Chondrocyte (in vitro differentiated cells): ENCODE data around the gene CERCAM. TPM values are rescaled to one million over a fixed set of nuclear protein-coding genes. Genes with fewer than 3 reads are reported as not detected.

Experiments
- DNase-seq: peaks from one replicate; pipeline ENCODE4 v3.0.0; 2021; ENCODE audit warnings: mixed read lengths, low spot score
- H3K27ac Mint-ChIP-seq: one replicate; pipeline ENCODE4 v1.8.0; 2021; ENCODE audit warnings: mild to moderate bottlenecking, moderate library complexity, mixed read lengths; ENCODE audit not compliant: unreplicated experiment
- H3K27me3 Mint-ChIP-seq: 2 replicates; pipeline ENCODE4 v1.8.0; 2021; ENCODE audit warnings: low read depth, mixed read lengths
- H3K36me3 Mint-ChIP-seq: 2 replicates; pipeline ENCODE4 v1.8.0; 2021; ENCODE audit warnings: low read depth, mixed read lengths
- H3K4me1 Mint-ChIP-seq: 2 replicates; pipeline ENCODE4 v1.8.0; 2021; ENCODE audit warnings: low read depth, mild to moderate bottlenecking, mixed read lengths
- H3K4me3 Mint-ChIP-seq: one replicate; pipeline ENCODE4 v1.8.0; 2021; ENCODE audit warnings: mild to moderate bottlenecking, moderate library complexity, mixed read lengths; ENCODE audit not compliant: unreplicated experiment
- H3K9me3 Mint-ChIP-seq: 2 replicates; pipeline ENCODE4 v1.8.0; 2021; ENCODE audit warnings: low read depth, mixed read lengths
- CTCF ChIP-seq: fragments of 200-600 bp; sonication (generic); IDR thresholded peaks from 2 replicates; pipeline ENCODE4 v1.5.0; 2021; ENCODE audit warnings: antibody characterized with exemption, mild to moderate bottlenecking, moderate library complexity
- long read RNA-seq: library from polyadenylated mRNA; stranded (forward); transcript quantifications from one replicate; pipeline ENCODE4 v2.0.0, GENCODE V29; 2021
- total RNA-seq: library from RNA; stranded (reverse); gene quantifications from 3 replicates; pipeline ENCODE4 v1.2.1, GENCODE V29; 2021

CERCAM gene, protein sequence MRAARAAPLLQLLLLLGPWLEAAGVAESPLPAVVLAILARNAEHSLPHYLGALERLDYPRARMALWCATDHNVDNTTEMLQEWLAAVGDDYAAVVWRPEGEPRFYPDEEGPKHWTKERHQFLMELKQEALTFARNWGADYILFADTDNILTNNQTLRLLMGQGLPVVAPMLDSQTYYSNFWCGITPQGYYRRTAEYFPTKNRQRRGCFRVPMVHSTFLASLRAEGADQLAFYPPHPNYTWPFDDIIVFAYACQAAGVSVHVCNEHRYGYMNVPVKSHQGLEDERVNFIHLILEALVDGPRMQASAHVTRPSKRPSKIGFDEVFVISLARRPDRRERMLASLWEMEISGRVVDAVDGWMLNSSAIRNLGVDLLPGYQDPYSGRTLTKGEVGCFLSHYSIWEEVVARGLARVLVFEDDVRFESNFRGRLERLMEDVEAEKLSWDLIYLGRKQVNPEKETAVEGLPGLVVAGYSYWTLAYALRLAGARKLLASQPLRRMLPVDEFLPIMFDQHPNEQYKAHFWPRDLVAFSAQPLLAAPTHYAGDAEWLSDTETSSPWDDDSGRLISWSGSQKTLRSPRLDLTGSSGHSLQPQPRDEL
- 217 to 282 TPM (median 280 TPM) in 3 replicates for total RNA-seq
- long read RNA-seq, transcript CERCAM-201 (13 exons, 2,685 nt): major isoform, 622 of 744 reads
- long read RNA-seq, partial matches to known transcripts: 75 of 744 reads
- long read RNA-seq, other reads (novel, unspliced or antisense): 47 of 744 reads

DNA sequence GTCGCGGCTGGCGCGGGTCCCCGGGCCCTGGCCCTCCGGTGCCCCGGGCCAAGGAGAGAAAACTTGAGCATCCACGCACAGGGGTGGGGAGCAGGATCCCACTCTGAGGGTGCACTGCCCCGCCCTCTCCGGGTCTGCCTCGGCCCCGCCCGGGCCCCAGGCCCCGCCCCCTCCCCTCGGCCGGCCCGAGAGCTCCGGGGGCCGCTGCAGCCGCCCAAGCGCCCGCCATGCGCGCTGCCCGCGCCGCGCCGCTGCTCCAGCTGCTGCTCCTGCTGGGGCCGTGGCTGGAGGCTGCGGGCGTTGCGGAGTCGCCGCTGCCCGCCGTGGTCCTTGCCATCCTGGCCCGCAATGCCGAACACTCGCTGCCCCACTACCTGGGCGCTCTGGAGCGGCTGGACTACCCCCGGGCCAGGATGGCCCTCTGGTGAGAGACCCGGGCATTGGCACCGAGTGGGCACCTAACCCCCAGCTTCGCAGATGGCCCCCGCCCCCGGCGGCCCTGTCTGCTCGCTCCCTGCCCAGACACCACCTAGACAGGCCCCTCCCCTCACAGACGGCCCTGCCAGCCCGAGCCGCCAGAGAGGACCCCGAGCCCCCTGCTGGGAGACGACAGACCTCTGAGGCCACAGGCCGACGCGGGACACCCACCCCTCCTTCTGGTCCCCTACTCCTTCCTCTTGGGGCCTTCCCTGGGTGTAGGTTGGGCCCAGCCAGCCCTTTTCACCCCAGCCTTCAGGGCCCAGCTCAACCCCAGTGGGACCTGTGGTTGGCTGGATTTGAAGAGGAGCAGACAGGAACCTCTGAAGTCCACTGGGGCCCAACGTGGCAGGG, at the start of gene CERCAM:
CERCAM (plus strand) TSS at position 207 of the 831 bp plus-strand sequence; CDS start at position 228, 21 bp downstream.
- peaks cover 9% of the 10 kb centered on the region for H3K27me3 Mint-ChIP-seq
- H3K4me1 Mint-ChIP-seq: peaks cover 27% of the 10 kb centered on the region
- H3K36me3 Mint-ChIP-seq: peaks cover 3% of the 10 kb centered on the region
- no peaks in the 10 kb centered on the region for H3K9me3 Mint-ChIP-seq
- DNase-seq: no peak
- peak within 1 kb of the TSS; percentile 82 for H3K4me3 Mint-ChIP-seq
- peak within 1 kb of the TSS; percentile 78 for H3K27ac Mint-ChIP-seq
- TF ChIP-seq CTCF: no peak

GRCh38 chr9:128371630-128372117, 49.0 kb upstream of the CERCAM start:
- TF ChIP-seq CTCF: no peak
- no peak for DNase-seq
- Mint-ChIP-seq H3K4me1 (peaks cover 39% of the 10 kb centered on the region), H3K9me3 (no peaks in the 10 kb centered on the region), H3K36me3 (peaks cover 6% of the 10 kb centered on the region), H3K27me3 (no peaks in the 10 kb centered on the region), H3K27ac (peak overlapping the region; percentile 100), H3K4me3 (peak overlapping the region; percentile 99)

DNA sequence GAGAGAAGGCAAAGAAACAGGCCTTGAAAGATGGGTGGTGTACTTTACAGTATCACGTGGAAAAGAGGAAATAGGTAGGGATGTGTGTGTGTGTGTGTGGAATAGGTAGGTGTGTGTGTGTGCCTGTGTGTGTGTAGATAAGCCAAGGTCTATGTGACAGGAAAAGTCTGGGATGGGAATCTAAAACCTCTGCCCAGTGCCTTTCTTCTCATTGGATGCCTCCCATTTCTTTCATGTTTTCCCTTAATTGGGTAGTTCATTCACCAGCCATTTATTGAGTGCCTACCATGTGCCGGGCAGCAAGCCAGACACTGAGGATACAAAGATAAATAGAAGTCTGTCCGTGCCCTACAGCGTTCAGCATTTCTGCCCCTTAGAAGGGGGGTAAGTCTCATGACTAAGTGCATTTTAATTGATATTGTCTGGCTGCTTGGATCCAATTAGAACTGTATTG, 48.4 kb upstream of the CERCAM start:
- TF ChIP-seq CTCF: no peak
- no peaks in the 10 kb centered on the region for H3K27me3 Mint-ChIP-seq
- H3K9me3 Mint-ChIP-seq: no peaks in the 10 kb centered on the region
- DNase-seq: no peak
- H3K36me3 Mint-ChIP-seq: peaks cover 6% of the 10 kb centered on the region
- H3K4me3 Mint-ChIP-seq: peak overlapping the region; percentile 99
- peak overlapping the region; percentile 100 for H3K27ac Mint-ChIP-seq
- peaks cover 39% of the 10 kb centered on the region for H3K4me1 Mint-ChIP-seq

GRCh38 chr9:128372784-128373183, 47.9 kb upstream of the CERCAM start:
- no peaks in the 10 kb centered on the region for H3K27me3 Mint-ChIP-seq
- DNase-seq: no peak
- peaks cover 39% of the 10 kb centered on the region for H3K4me1 Mint-ChIP-seq
- no peak for TF ChIP-seq CTCF
- no peaks in the 10 kb centered on the region for H3K9me3 Mint-ChIP-seq
- peak overlapping the region; percentile 99 for H3K4me3 Mint-ChIP-seq
- peaks cover 6% of the 10 kb centered on the region for H3K36me3 Mint-ChIP-seq
- H3K27ac Mint-ChIP-seq: peak overlapping the region; percentile 5
